OCI-LY3 (cell line): ENCODE measurements around the gene ZNF200.

ENCODE experiments used
- CTCF ChIP-seq: fragments of 200-600, 300-600 bp; sonication (generic); IDR thresholded peaks from 2 replicates; pipeline ENCODE4 v1.5.1; 2014; ENCODE audit warnings: antibody characterized with exemption, low read length, low read depth
- EZH2phosphoT487 ChIP-seq: fragments of 200-600 bp; shearing (Covaris generic); IDR thresholded peaks from 2 replicates; pipeline ENCODE4 v1.6.1; 2018; ENCODE audit warnings: antibody characterized with exemption, mixed run types, low read depth

GRCh38 chr16:3259836-3260235, 24.9 kb upstream of the ZNF200 start:
- TF ChIP-seq CTCF (no peak), EZH2phosphoT487 (no peak)
